ENCODE data around the gene FAM168A. TPM values are rescaled to one million over a fixed set of nuclear protein-coding genes. Genes with fewer than 3 reads are reported as not detected.
"Not testable (repeated sequence)": the region's sequence is repeated elsewhere in the genome, so short reads cannot be mapped to it uniquely, and the experiment has no call there.

The FAM168A gene
- total RNA-seq, 1 experiment from 2014 or later: 30.4 TPM

DNA sequence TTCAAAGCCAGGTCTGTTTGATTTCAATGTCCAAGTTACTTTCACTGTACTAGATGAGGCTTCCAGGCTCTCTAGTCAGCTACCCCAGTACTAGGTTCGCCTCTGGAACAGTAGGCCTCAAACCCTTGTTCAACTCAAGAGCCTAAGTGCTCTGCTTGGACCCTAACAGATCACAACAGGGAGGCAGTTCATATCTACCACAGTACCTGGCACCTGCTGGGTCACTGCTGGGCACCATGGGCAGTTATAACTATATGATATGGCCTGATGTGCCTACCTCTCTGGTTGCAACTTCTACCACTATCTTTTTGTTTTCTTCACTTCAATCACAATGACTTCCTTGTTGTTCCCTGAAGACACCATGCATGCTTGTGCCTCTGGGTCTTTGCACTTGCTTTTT, 124.7 kb downstream of the FAM168A start:
- Mint-ChIP-seq H3K27me3 (ENCODE audit: unreplicated experiment) (no peaks in the 10 kb centered on the region), H3K9me3 (ENCODE audit: low read depth, unreplicated experiment) (no peaks in the 10 kb centered on the region), H3K4me1 (ENCODE audit: low read depth, unreplicated experiment) (no peaks in the 10 kb centered on the region), H3K4me3 (ENCODE audit: low read depth, unreplicated experiment) (no peak overlapping the region), H3K36me3 (ENCODE audit: insufficient read depth, unreplicated experiment) (no peaks in the 10 kb centered on the region), H3K27ac (ENCODE audit: unreplicated experiment) (no peak overlapping the region)
- no peak for DNase-seq
- intact Hi-C loops (cut with micrococcal nuclease; ENCODE audit: unreplicated experiment): no loop called here
- BruUV-seq (replicated peaks): no TSS peak
- CTCF ChIA-PET: no interaction called here
- TF ChIP-seq, protein P1, sequence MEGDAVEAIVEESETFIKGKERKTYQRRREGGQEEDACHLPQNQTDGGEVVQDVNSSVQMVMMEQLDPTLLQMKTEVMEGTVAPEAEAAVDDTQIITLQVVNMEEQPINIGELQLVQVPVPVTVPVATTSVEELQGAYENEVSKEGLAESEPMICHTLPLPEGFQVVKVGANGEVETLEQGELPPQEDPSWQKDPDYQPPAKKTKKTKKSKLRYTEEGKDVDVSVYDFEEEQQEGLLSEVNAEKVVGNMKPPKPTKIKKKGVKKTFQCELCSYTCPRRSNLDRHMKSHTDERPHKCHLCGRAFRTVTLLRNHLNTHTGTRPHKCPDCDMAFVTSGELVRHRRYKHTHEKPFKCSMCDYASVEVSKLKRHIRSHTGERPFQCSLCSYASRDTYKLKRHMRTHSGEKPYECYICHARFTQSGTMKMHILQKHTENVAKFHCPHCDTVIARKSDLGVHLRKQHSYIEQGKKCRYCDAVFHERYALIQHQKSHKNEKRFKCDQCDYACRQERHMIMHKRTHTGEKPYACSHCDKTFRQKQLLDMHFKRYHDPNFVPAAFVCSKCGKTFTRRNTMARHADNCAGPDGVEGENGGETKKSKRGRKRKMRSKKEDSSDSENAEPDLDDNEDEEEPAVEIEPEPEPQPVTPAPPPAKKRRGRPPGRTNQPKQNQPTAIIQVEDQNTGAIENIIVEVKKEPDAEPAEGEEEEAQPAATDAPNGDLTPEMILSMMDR (IDR thresholded peaks at IDR 0.05; ENCODE audit: unreplicated experiment): no peak

DNA sequence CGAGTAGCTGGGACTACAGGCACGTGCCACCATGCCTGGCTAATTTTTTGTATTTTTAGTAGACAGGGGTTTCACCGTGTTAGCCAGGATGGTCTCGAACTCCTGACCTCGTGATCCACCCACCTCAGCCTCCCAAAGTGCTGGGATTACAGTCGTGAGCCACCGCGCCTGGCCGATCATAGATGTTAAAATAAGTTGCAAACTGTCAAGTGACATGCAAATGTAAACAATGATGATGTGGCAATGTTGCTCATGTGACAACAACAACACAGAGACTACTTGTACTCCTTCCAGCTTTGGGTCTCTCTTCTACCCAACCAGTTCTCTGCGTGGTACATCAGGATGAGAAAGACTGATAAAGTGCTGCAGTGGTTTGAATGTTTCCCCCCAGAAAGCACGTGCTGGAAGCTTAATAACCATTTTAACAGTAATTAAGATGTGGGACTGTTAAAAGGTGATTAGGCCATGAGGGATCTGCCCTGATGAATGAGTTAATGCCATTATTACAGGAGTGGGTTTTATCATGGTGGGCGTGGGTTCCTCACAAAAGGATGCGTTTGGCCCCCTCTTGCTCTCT, 127.8 kb downstream of the FAM168A start:
- H3K4me1 Mint-ChIP-seq (ENCODE audit: low read depth, unreplicated experiment); H3K27me3 Mint-ChIP-seq (ENCODE audit: unreplicated experiment); H3K27ac Mint-ChIP-seq (ENCODE audit: unreplicated experiment); H3K9me3 Mint-ChIP-seq (ENCODE audit: low read depth, unreplicated experiment); intact Hi-C loops (cut with micrococcal nuclease; ENCODE audit: unreplicated experiment); H3K36me3 Mint-ChIP-seq (ENCODE audit: insufficient read depth, unreplicated experiment); H3K4me3 Mint-ChIP-seq (ENCODE audit: low read depth, unreplicated experiment); BruUV-seq (replicated peaks); DNase-seq; CTCF ChIA-PET: not testable (repeated sequence)

DNA sequence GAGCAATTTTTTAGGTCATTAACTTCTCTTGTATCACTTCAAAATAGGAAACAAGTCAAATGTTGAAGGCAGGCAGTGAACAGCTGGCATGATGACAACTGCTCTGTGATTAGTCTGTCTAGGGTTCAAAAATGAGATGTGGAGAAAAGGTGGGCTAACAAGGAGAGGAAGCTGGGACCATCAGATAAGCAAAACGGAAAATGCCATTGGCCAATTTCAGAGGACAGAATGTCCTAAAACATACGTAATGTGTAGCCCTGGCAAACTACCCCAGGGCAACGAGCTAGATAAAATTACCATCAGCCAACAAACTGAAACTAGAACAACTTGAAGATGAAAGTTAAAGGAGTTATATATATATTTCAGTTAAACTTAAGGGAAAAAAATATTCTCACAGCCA, 128.5 kb downstream of the FAM168A start:
- BruUV-seq (replicated peaks): no TSS peak
- Mint-ChIP-seq H3K9me3 (ENCODE audit: low read depth, unreplicated experiment) (no peaks in the 10 kb centered on the region), H3K36me3 (ENCODE audit: insufficient read depth, unreplicated experiment) (no peaks in the 10 kb centered on the region), H3K27ac (ENCODE audit: unreplicated experiment) (no peak overlapping the region), H3K27me3 (ENCODE audit: unreplicated experiment) (no peaks in the 10 kb centered on the region), H3K4me1 (ENCODE audit: low read depth, unreplicated experiment) (no peaks in the 10 kb centered on the region), H3K4me3 (ENCODE audit: low read depth, unreplicated experiment) (no peak overlapping the region)
- no peak for DNase-seq
- CTCF ChIA-PET: no interaction called here
- intact Hi-C loops (cut with micrococcal nuclease; ENCODE audit: unreplicated experiment): no loop called here
- TF ChIP-seq, protein P1 (IDR thresholded peaks at IDR 0.05; ENCODE audit: unreplicated experiment): no peak

DNA sequence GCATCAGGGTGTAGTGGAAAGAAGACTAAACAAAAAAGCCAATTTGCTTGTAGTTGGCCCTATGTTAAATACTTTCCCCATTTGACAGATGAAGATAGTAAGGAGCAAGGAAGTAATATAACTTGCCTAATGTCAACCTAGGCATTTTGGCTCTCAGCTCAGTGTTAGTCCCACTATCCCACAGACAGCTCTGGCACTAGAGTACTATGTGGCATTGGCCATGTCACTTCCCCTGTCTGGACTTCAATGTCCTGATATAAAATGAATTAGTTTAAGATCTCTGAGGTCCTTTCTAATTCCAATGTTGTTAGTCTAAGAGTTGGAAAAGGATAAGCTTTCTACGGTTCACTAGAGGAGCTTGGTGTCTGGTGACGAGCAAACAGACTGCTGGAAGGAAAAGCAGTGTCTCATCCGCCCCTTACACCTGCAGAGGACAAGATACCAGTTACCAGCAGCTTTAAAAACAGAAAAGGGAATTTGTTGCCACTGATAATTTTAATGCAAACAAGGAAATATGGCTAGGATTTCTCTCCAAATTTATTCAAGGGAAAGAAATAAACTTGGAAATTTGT, 129.2 kb downstream of the FAM168A start:
- no TSS peak for BruUV-seq (replicated peaks)
- no peaks in the 10 kb centered on the region for H3K9me3 Mint-ChIP-seq (ENCODE audit: low read depth, unreplicated experiment)
- H3K36me3 Mint-ChIP-seq (ENCODE audit: insufficient read depth, unreplicated experiment): no peaks in the 10 kb centered on the region
- no peak for DNase-seq
- intact Hi-C loops (cut with micrococcal nuclease; ENCODE audit: unreplicated experiment): no loop called here
- H3K27me3 Mint-ChIP-seq (ENCODE audit: unreplicated experiment): no peaks in the 10 kb centered on the region
- H3K27ac Mint-ChIP-seq (ENCODE audit: unreplicated experiment): no peak overlapping the region
- TF ChIP-seq, protein P1 (IDR thresholded peaks at IDR 0.05; ENCODE audit: unreplicated experiment): no peak
- no peaks in the 10 kb centered on the region for H3K4me1 Mint-ChIP-seq (ENCODE audit: low read depth, unreplicated experiment)
- CTCF ChIA-PET: no interaction called here
- no peak overlapping the region for H3K4me3 Mint-ChIP-seq (ENCODE audit: low read depth, unreplicated experiment)

DNA sequence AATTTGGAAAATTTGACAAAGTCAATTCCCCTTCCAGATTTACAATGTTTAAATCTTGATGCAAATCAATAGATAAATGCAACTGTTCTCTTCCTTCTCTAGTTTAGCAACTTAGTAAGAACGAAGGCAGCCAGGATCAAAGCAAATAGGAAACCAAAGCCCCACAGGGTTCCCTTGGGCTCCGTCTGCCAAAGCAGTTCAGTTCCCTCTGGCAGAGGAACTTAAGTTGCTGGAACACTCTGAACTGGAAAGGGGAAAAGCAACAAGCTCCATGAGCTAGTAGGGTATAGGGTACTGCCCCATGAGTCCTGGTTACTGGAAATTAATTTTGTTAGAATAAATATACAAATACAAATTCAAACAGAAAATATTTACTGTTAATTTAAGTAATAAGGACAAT, 130.4 kb downstream of the FAM168A start:
- no peaks in the 10 kb centered on the region for H3K27me3 Mint-ChIP-seq (ENCODE audit: unreplicated experiment)
- CTCF ChIA-PET: no interaction called here
- H3K9me3 Mint-ChIP-seq (ENCODE audit: low read depth, unreplicated experiment): no peaks in the 10 kb centered on the region
- BruUV-seq (replicated peaks): no TSS peak
- TF ChIP-seq, protein P1 (IDR thresholded peaks at IDR 0.05; ENCODE audit: unreplicated experiment): no peak
- no peak overlapping the region for H3K27ac Mint-ChIP-seq (ENCODE audit: unreplicated experiment)
- intact Hi-C loops (cut with micrococcal nuclease; ENCODE audit: unreplicated experiment): no loop called here
- no peaks in the 10 kb centered on the region for H3K36me3 Mint-ChIP-seq (ENCODE audit: insufficient read depth, unreplicated experiment)
- H3K4me3 Mint-ChIP-seq (ENCODE audit: low read depth, unreplicated experiment): no peak overlapping the region
- no peak for DNase-seq
- H3K4me1 Mint-ChIP-seq (ENCODE audit: low read depth, unreplicated experiment): no peaks in the 10 kb centered on the region

All from Calu3 (cell line).